HepG2 (cell line): Measurements from ENCODE around the gene CUL7. TPM values are rescaled to one million over a fixed set of nuclear protein-coding genes. Genes with fewer than 3 reads are reported as not detected.
A peak's percentile ranks its signal among the peaks of the same experiment; 100 is the strongest.

Source experiments
- BRD4 ChIP-seq: sonication (generic); formaldehyde crosslinking; IDR thresholded peaks from 2 replicates; pipeline ENCODE4 v1.4.0; 2020; ENCODE audit warnings: missing genetic modification reagents
- CEBPG ChIP-seq: IDR thresholded peaks from 2 replicates; pipeline ENCODE4 v1.6.1; 2016
- DMAP1 ChIP-seq: IDR thresholded peaks from 2 replicates; pipeline ENCODE4 v1.6.1; 2016
- DNMT3B ChIP-seq: conservative IDR thresholded peaks from 2 replicates; pipeline ENCODE4 v1.6.1; 2016; ENCODE audit warnings: missing biosample characterization, control low read depth
- FOXA1 ChIP-seq, 2 experiments: fragments of 450-650 bp in 1 of 2; sonication (generic) in 1 of 2; formaldehyde crosslinking in 1 of 2; IDR thresholded peaks; 2 replicates each; pipeline versions ENCODE4 v1.4.0 to v1.6.1; 2016 to 2020; ENCODE audit warnings: missing genetic modification reagents in 1 of 2
- IKZF4 ChIP-seq: sonication (generic); formaldehyde crosslinking; IDR thresholded peaks from 2 replicates; pipeline ENCODE4 v1.5.1; 2020; ENCODE audit warnings: borderline replicate concordance, mild to moderate bottlenecking, low read depth, missing genetic modification reagents; ENCODE audit errors: not compliant biosample characterization
- KLF16 ChIP-seq, 2 experiments: sonication (generic) in 1 of 2; formaldehyde crosslinking in 1 of 2; IDR thresholded peaks; 2 replicates each; pipeline versions ENCODE4 v1.6.1 to v1.8.0; 2016 to 2023; ENCODE audit warnings: missing genetic modification reagents in 2 of 2, missing compliant biosample characterization in 1 of 2
- KMT2B ChIP-seq: IDR thresholded peaks from 2 replicates; pipeline ENCODE4 v1.6.1; 2016; ENCODE audit warnings: missing genetic modification reagents, missing compliant biosample characterization
- PBX3 ChIP-seq: sonication (generic); formaldehyde crosslinking; IDR thresholded peaks from 2 replicates; pipeline ENCODE4 v1.8.1; 2023; ENCODE audit warnings: missing genetic modification reagents, inconsistent platforms, borderline replicate concordance
- RBFOX2 ChIP-seq: fragments of 200-400 bp; formaldehyde crosslinking; IDR thresholded peaks from 2 replicates; pipeline ENCODE4 v1.6.1; 2017; ENCODE audit warnings: low read depth, mild to moderate bottlenecking, low read length
- TBX3 ChIP-seq: fragments of 450-650 bp; IDR thresholded peaks from 2 replicates; pipeline ENCODE4 v1.6.1; 2017; ENCODE audit warnings: antibody characterized with exemption, mild to moderate bottlenecking, inconsistent platforms, borderline replicate concordance
- ZBTB44 ChIP-seq: sonication (generic); formaldehyde crosslinking; IDR thresholded peaks from 2 replicates; pipeline ENCODE4 v1.4.0; 2020; ENCODE audit warnings: missing genetic modification reagents
- ZNF205 ChIP-seq: IDR thresholded peaks from 2 replicates; pipeline ENCODE4 v1.6.1; 2018; ENCODE audit warnings: missing biosample characterization, missing genetic modification reagents
- ZNF326 ChIP-seq: sonication (generic); formaldehyde crosslinking; IDR thresholded peaks from 2 replicates; pipeline ENCODE4 v1.4.0; 2020; ENCODE audit warnings: missing genetic modification reagents, borderline replicate concordance
- ZNF777 ChIP-seq: sonication (generic); formaldehyde crosslinking; IDR thresholded peaks from 2 replicates; pipeline ENCODE4 v1.4.0; 2020; ENCODE audit warnings: missing genetic modification reagents
- ZNF788 ChIP-seq: sonication (generic); formaldehyde crosslinking; IDR thresholded peaks from 2 replicates; pipeline ENCODE4 v1.5.0; 2020; ENCODE audit warnings: mild to moderate bottlenecking, missing genetic modification reagents, borderline replicate concordance
- polyA plus RNA-seq, 8 experiments: library from polyadenylated mRNA; depleted of rRNA in 3 of 8; stranded (reverse) in 7 of 8; unstranded in 1 of 8; fragments of >200 nt; fragmentation: Illumina TruSeq in 4 of 8; extraction: Trizol in 4 of 8; gene quantifications; 2 replicates each; pipeline versions ENCODE4 v1.2.1 to v1.2.3, GENCODE V29; 2011 to 2016; ENCODE audit warnings: low read depth in 4 of 8, missing spikeins in 1 of 8, mixed read lengths in 1 of 8; ENCODE audit not compliant: insufficient read depth in 1 of 8
- total RNA-seq, 5 experiments: library from RNA; depleted of rRNA; stranded (reverse); fragments of >200 nt; fragmentation: Illumina TruSeq; extraction: Trizol; gene quantifications; 2 replicates each; pipeline ENCODE4 v1.2.3, GENCODE V29; 2016; ENCODE audit warnings: low read depth in 1 of 5
- TF ChIP-seq, protein P1 (sequence below): IDR thresholded peaks from 2 replicates; pipeline ENCODE4 v1.6.1; 2018; ENCODE audit warnings: missing genetic modification reagents, mild to moderate bottlenecking, missing compliant biosample characterization
- TF ChIP-seq, protein P2 (sequence below): fragments of 450-650 bp; IDR thresholded peaks from 2 replicates; pipeline ENCODE4 v1.6.1; 2017
- TF ChIP-seq, protein P3 (sequence below): sonication (generic); formaldehyde crosslinking; IDR thresholded peaks from 2 replicates; pipeline ENCODE4 v1.8.1; 2023; ENCODE audit warnings: mild to moderate bottlenecking, missing genetic modification reagents, borderline replicate concordance

CUL7 gene
- total and polyA plus RNA-seq, 2 of the 13 experiments (the other 11 are each of a cell fraction or from before 2014, with no cell fraction given), result 32.0 to 60.7 TPM

GRCh38 chr6:43059168-43060033 lies 5.8 kb upstream of the CUL7 start, which contains the start of the genes KLC4 and MRPL2 (continued):
- TF ChIP-seq IKZF4 (CRISPR knock-in tag), result no peak
- no peak for TF ChIP-seq ZBTB44 (CRISPR knock-in tag)
- TF ChIP-seq DNMT3B (CRISPR knock-in tag), result no peak; the same call in 1 of the 2 replicates
- TF ChIP-seq FOXA1 (IDR thresholded peaks at IDR 0.05), result no peak
- TF ChIP-seq FOXA1 (CRISPR knock-in tag; IDR thresholded peaks at IDR 0.05), result peak; percentile 55; the same call in 1 of the 2 replicates
- TF ChIP-seq PBX3 (CRISPR knock-in tag), result no peak
- peak; percentile 36; the same call in 1 of the 2 replicates for TF ChIP-seq TBX3
- peak; percentile 85 for TF ChIP-seq RBFOX2
- peak; percentile 80 for TF ChIP-seq DMAP1 (CRISPR knock-in tag)
- TF ChIP-seq KMT2B (CRISPR knock-in tag), result peak; percentile 95
- peak in 1 of 2 experiments; percentile 45; a peak in 1 of 4 replicates for TF ChIP-seq KLF16 (CRISPR knock-in tag; IDR thresholded peaks at IDR 0.05)
- no peak for TF ChIP-seq ZNF326 (CRISPR knock-in tag)
- no peak; the same call in 1 of the 2 replicates for TF ChIP-seq ZNF205
- TF ChIP-seq, protein P1, sequence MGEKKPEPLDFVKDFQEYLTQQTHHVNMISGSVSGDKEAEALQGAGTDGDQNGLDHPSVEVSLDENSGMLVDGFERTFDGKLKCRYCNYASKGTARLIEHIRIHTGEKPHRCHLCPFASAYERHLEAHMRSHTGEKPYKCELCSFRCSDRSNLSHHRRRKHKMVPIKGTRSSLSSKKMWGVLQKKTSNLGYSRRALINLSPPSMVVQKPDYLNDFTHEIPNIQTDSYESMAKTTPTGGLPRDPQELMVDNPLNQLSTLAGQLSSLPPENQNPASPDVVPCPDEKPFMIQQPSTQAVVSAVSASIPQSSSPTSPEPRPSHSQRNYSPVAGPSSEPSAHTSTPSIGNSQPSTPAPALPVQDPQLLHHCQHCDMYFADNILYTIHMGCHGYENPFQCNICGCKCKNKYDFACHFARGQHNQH, result peak; percentile 89
- TF ChIP-seq, protein P2, sequence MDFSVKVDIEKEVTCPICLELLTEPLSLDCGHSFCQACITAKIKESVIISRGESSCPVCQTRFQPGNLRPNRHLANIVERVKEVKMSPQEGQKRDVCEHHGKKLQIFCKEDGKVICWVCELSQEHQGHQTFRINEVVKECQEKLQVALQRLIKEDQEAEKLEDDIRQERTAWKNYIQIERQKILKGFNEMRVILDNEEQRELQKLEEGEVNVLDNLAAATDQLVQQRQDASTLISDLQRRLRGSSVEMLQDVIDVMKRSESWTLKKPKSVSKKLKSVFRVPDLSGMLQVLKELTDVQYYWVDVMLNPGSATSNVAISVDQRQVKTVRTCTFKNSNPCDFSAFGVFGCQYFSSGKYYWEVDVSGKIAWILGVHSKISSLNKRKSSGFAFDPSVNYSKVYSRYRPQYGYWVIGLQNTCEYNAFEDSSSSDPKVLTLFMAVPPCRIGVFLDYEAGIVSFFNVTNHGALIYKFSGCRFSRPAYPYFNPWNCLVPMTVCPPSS, result no peak
- no peak for TF ChIP-seq CEBPG (CRISPR knock-in tag)
- peak; percentile 72; the same call in 1 of the 2 replicates for TF ChIP-seq ZNF788
- TF ChIP-seq ZNF777 (CRISPR knock-in tag), result no peak; the same call in none of the 2 replicates
- TF ChIP-seq BRD4 (CRISPR knock-in tag), result no peak
- TF ChIP-seq, protein P3, sequence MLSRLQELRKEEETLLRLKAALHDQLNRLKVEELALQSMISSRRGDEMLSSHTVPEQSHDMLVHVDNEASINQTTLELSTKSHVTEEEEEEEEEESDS, result no peak
